ENCODE data around the gene MYO10. TPM values are rescaled to one million over a fixed set of nuclear protein-coding genes. Genes with fewer than 3 reads are reported as not detected.

MYO10 gene
- total RNA-seq, 2 donors from 2014 or later: 40.0 to 89.2 TPM

- H3K9me3 Mint-ChIP-seq: no peaks in the 10 kb centered on the region
- no peaks in the 10 kb centered on the region for H3K4me1 ChIP-seq (ENCODE audit: control insufficient read depth, insufficient read depth, low read length)
- no peaks in the 10 kb centered on the region for H3K4me1 Mint-ChIP-seq
- H3K9me3 ChIP-seq (ENCODE audit: control insufficient read depth, low read length): no peaks in the 10 kb centered on the region
- no peaks in the 10 kb centered on the region for H3K27me3 ChIP-seq (ENCODE audit: control insufficient read depth, insufficient read depth, low read length, poor library complexity, severe bottlenecking)
- H3K27me3 Mint-ChIP-seq (ENCODE audit: insufficient read depth): no peaks in the 10 kb centered on the region
- H3K4me3 ChIP-seq (ENCODE audit: low read length): no peak overlapping the region
- H3K4me3 Mint-ChIP-seq: no peak overlapping the region
- peak overlapping the region; percentile 48 for H3K27ac Mint-ChIP-seq
- no peak for DNase-seq
- H3K36me3 ChIP-seq (ENCODE audit: control insufficient read depth, insufficient read depth, low read length): peaks cover 92% of the 10 kb centered on the region
- H3K9ac ChIP-seq (ENCODE audit: extremely low read depth, low read length, poor library complexity, severe bottlenecking): no peak overlapping the region
- peaks cover 87% of the 10 kb centered on the region for H3K36me3 Mint-ChIP-seq (ENCODE audit: low read depth)
- no peak overlapping the region for H3K27ac ChIP-seq (ENCODE audit: low read depth, low read length)
- WGBS, 2 experiments (ENCODE audit: insufficient coverage in 1 of 2, insufficient read length in 1 of 2): 92 to 94% methylated on average over 5 to 8 of the region's 8 CpGs
- TF ChIP-seq, protein P1, sequence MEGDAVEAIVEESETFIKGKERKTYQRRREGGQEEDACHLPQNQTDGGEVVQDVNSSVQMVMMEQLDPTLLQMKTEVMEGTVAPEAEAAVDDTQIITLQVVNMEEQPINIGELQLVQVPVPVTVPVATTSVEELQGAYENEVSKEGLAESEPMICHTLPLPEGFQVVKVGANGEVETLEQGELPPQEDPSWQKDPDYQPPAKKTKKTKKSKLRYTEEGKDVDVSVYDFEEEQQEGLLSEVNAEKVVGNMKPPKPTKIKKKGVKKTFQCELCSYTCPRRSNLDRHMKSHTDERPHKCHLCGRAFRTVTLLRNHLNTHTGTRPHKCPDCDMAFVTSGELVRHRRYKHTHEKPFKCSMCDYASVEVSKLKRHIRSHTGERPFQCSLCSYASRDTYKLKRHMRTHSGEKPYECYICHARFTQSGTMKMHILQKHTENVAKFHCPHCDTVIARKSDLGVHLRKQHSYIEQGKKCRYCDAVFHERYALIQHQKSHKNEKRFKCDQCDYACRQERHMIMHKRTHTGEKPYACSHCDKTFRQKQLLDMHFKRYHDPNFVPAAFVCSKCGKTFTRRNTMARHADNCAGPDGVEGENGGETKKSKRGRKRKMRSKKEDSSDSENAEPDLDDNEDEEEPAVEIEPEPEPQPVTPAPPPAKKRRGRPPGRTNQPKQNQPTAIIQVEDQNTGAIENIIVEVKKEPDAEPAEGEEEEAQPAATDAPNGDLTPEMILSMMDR (conservative IDR thresholded peaks at IDR 0.05): no peak
Observed at GRCh38 chr5:16700081-16700480, 236.0 kb downstream of the MYO10 start.

DNA sequence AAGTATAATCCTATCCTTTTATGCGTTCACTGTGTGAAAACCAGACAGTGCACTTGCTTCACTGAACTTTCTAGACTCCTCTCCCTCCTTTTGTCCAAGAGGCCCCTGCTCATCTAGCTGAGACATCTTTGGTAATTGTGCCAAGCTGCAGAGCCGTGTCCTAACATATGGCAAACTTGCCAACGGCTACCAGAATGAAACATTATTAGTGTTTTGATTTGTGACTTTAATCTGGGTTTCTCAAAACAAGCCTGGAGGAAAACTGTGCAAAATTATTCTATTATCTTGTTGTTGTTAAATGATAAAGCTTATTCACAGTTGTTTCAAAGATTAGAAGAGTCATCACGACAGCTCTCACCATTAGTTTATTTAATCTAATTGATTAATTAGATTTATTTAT, 240.3 kb downstream of the MYO10 start:
- 96 to 100% methylated on average over 2 to 4 of the region's 4 CpGs for WGBS, 2 experiments (ENCODE audit: insufficient coverage in 1 of 2, insufficient read length in 1 of 2)
- Mint-ChIP-seq H3K4me1 (no peaks in the 10 kb centered on the region), H3K9me3 (no peaks in the 10 kb centered on the region), H3K36me3 (ENCODE audit: low read depth) (peaks cover 69% of the 10 kb centered on the region), H3K27me3 (ENCODE audit: insufficient read depth) (no peaks in the 10 kb centered on the region), H3K4me3 (no peak overlapping the region), H3K27ac (no peak overlapping the region)
- Histone ChIP-seq H3K27me3 (ENCODE audit: control insufficient read depth, insufficient read depth, low read length, poor library complexity, severe bottlenecking) (no peaks in the 10 kb centered on the region), H3K4me3 (ENCODE audit: low read length) (no peak overlapping the region), H3K9ac (ENCODE audit: extremely low read depth, low read length, poor library complexity, severe bottlenecking) (no peak overlapping the region), H3K9me3 (ENCODE audit: control insufficient read depth, low read length) (no peaks in the 10 kb centered on the region), H3K27ac (ENCODE audit: low read depth, low read length) (no peak overlapping the region), H3K36me3 (ENCODE audit: control insufficient read depth, insufficient read depth, low read length) (peaks cover 87% of the 10 kb centered on the region), H3K4me1 (ENCODE audit: control insufficient read depth, insufficient read depth, low read length) (no peaks in the 10 kb centered on the region)
- TF ChIP-seq, protein P1 (conservative IDR thresholded peaks at IDR 0.05): no peak
- DNase-seq: no peak

GRCh38 chr5:16693879-16694278, 242.2 kb downstream of the MYO10 start:
- Histone ChIP-seq H3K9me3 (ENCODE audit: control insufficient read depth, low read length) (no peaks in the 10 kb centered on the region), H3K36me3 (ENCODE audit: control insufficient read depth, insufficient read depth, low read length) (peaks cover 83% of the 10 kb centered on the region), H3K27ac (ENCODE audit: low read depth, low read length) (no peak overlapping the region), H3K4me3 (ENCODE audit: low read length) (no peak overlapping the region), H3K27me3 (ENCODE audit: control insufficient read depth, insufficient read depth, low read length, poor library complexity, severe bottlenecking) (no peaks in the 10 kb centered on the region), H3K9ac (ENCODE audit: extremely low read depth, low read length, poor library complexity, severe bottlenecking) (no peak overlapping the region), H3K4me1 (ENCODE audit: control insufficient read depth, insufficient read depth, low read length) (no peaks in the 10 kb centered on the region)
- H3K27ac Mint-ChIP-seq: no peak overlapping the region
- H3K9me3 Mint-ChIP-seq: no peaks in the 10 kb centered on the region
- 89 to 95% methylated on average over 1 to 2 of the region's 2 CpGs for WGBS, 2 experiments (ENCODE audit: insufficient coverage in 1 of 2, insufficient read length in 1 of 2)
- TF ChIP-seq, protein P1 (conservative IDR thresholded peaks at IDR 0.05): no peak
- no peak for DNase-seq
- H3K4me1 Mint-ChIP-seq: no peaks in the 10 kb centered on the region
- H3K36me3 Mint-ChIP-seq (ENCODE audit: low read depth): peaks cover 67% of the 10 kb centered on the region
- no peak overlapping the region for H3K4me3 Mint-ChIP-seq
- H3K27me3 Mint-ChIP-seq (ENCODE audit: insufficient read depth): no peaks in the 10 kb centered on the region

All from endodermal cell (in vitro differentiated cells).